Left ventricle myocardium inferior (tissue), 1 donor: ENCODE data around the gene PKD1. TPM values are rescaled to one million over a fixed set of nuclear protein-coding genes. Genes with fewer than 3 reads are reported as not detected.

ENCODE experiments used
- DNase-seq: peaks from one replicate; pipeline ENCODE4 v3.0.0-alpha.2; 2020
- H3K27ac ChIP-seq: fragments of 200-600 bp; replicated peaks from 2 replicates; pipeline ENCODE4 v1.8.0; 2021
- H3K27me3 ChIP-seq: fragments of 200-600 bp; 2 replicates; pipeline ENCODE4 v1.8.0; 2021; ENCODE audit warnings: low read depth
- H3K36me3 ChIP-seq: fragments of 200-600 bp; 2 replicates; pipeline ENCODE4 v1.8.0; 2021
- H3K4me1 ChIP-seq: fragments of 200-600 bp; 2 replicates; pipeline ENCODE4 v1.8.0; 2021
- H3K4me3 ChIP-seq: fragments of 200-600 bp; 2 replicates; pipeline ENCODE4 v1.8.0; 2021; ENCODE audit warnings: mild to moderate bottlenecking, moderate library complexity
- H3K9me3 ChIP-seq: fragments of 200-600 bp; replicated peaks from 2 replicates; pipeline ENCODE4 v1.8.0; 2021
- CTCF ChIP-seq: fragments of 200-600 bp; IDR thresholded peaks from 2 replicates; pipeline ENCODE4 v1.8.0; 2021; ENCODE audit warnings: antibody characterized with exemption, mild to moderate bottlenecking, borderline replicate concordance
- intact Hi-C: fragments of 100-400 bp; cut with micrococcal nuclease; formaldehyde crosslinking; loops from one replicate; pipeline ENCODE4 v1.11.0; 2022
- total RNA-seq: library from RNA; stranded (reverse); fragmentation: NEBNext Ultra II Directional; extraction: Animal tissue kit (Norgen Biotek cat#: 25700); gene quantifications from one replicate; pipeline ENCODE4 v1.2.1, GENCODE V29; 2021
- donor health status: DM: no; HTN: yes; CAD: no; lungs with severe emphysema.

The PKD1 gene
- total RNA-seq, 1 donor from 2014 or later, result 83.9 TPM

GRCh38 chr16:2077696-2078095, 58.0 kb downstream of the PKD1 start:
- intact Hi-C loops, result loop anchor here (10.0 kb wide), 1 partner anchor 167 kb away; no protein-coding TSS in a partner anchor
- H3K27me3 ChIP-seq, result no peaks in the 10 kb centered on the region
- H3K36me3 ChIP-seq, result peaks cover 86% of the 10 kb centered on the region
- H3K4me1 ChIP-seq, result peaks cover 21% of the 10 kb centered on the region
- H3K4me3 ChIP-seq, result no peak overlapping the region
- no peak overlapping the region for H3K27ac ChIP-seq
- H3K9me3 ChIP-seq, result no peaks in the 10 kb centered on the region
- no peak for DNase-seq
- TF ChIP-seq CTCF, result no peak

- Histone ChIP-seq H3K4me3 (no peak overlapping the region), H3K9me3 (no peaks in the 10 kb centered on the region), H3K27ac (no peak overlapping the region), H3K27me3 (no peaks in the 10 kb centered on the region), H3K4me1 (peaks cover 14% of the 10 kb centered on the region), H3K36me3 (peaks cover 93% of the 10 kb centered on the region)
- no peak for DNase-seq
- no peak for TF ChIP-seq CTCF
- intact Hi-C loops, result loop anchor here (10.0 kb wide), 1 partner anchor 168 kb away; no protein-coding TSS in a partner anchor
Measured at GRCh38 chr16:2077016-2077415, 58.7 kb downstream of the PKD1 start.

- H3K27ac ChIP-seq, result no peak overlapping the region
- TF ChIP-seq CTCF, result no peak
- DNase-seq, result no peak
- H3K4me1 ChIP-seq, result peaks cover 7% of the 10 kb centered on the region
- intact Hi-C loops, result loop anchor here (10.0 kb wide), 1 partner anchor 169 kb away; no protein-coding TSS in a partner anchor
- H3K36me3 ChIP-seq, result peaks cover 92% of the 10 kb centered on the region
- no peaks in the 10 kb centered on the region for H3K9me3 ChIP-seq
- H3K4me3 ChIP-seq, result no peak overlapping the region
- H3K27me3 ChIP-seq, result no peaks in the 10 kb centered on the region
Measured at GRCh38 chr16:2076072-2076865, 59.4 kb downstream of the PKD1 start.

- Histone ChIP-seq H3K4me1 (peaks cover under 1% of the 10 kb centered on the region), H3K27me3 (no peaks in the 10 kb centered on the region), H3K27ac (no peak overlapping the region), H3K36me3 (peaks cover 91% of the 10 kb centered on the region), H3K9me3 (no peaks in the 10 kb centered on the region), H3K4me3 (no peak overlapping the region)
- DNase-seq, result no peak
- no peak for TF ChIP-seq CTCF
- intact Hi-C loops, result loop anchor here (10.0 kb wide), 1 partner anchor 169 kb away; no protein-coding TSS in a partner anchor
Measured at GRCh38 chr16:2075631-2076030, 60.1 kb downstream of the PKD1 start.

GRCh38 chr16:2074071-2074470, 61.6 kb downstream of the PKD1 start:
- no peak for TF ChIP-seq CTCF
- no peak overlapping the region for H3K27ac ChIP-seq
- no peaks in the 10 kb centered on the region for H3K4me1 ChIP-seq
- peaks cover 90% of the 10 kb centered on the region for H3K36me3 ChIP-seq
- no peak overlapping the region for H3K4me3 ChIP-seq
- H3K27me3 ChIP-seq, result no peaks in the 10 kb centered on the region
- H3K9me3 ChIP-seq, result no peaks in the 10 kb centered on the region
- intact Hi-C loops, result loop anchor here (10.0 kb wide), 1 partner anchor 171 kb away; no protein-coding TSS in a partner anchor
- DNase-seq, result no peak
